SU-DHL-6 (cell line): ENCODE measurements around the gene C17orf78.

Experiments
- H2AFZ ChIP-seq: fragments of 200-600 bp; sonication (generic); 2 replicates; pipeline ENCODE4 v1.6.1; 2014; ENCODE audit warnings: low read depth, mild to moderate bottlenecking, moderate library complexity, mixed read lengths, antibody characterized with exemption, low read length; ENCODE audit not compliant: severe bottlenecking
- H3F3A ChIP-seq: fragments of 200-600 bp; shearing (Covaris generic); 2 replicates; pipeline ENCODE4 v1.6.0; 2016; ENCODE audit warnings: antibody characterized with exemption, mild to moderate bottlenecking; ENCODE audit not compliant: insufficient read depth
- H3K27ac ChIP-seq: fragments of 200-600 bp; sonication (generic); 2 replicates; pipeline ENCODE4 v1.5.1; 2016; ENCODE audit warnings: low read depth, mild to moderate bottlenecking, low read length, moderate library complexity, mixed read lengths
- H3K27me3 ChIP-seq: fragments of 200-600 bp; sonication (generic), shearing (Covaris generic); 2 replicates; pipeline ENCODE4 v1.6.0; 2014; ENCODE audit warnings: mild to moderate bottlenecking, low read length
- H3K36me3 ChIP-seq: fragments of 200-600 bp; sonication (generic); 2 replicates; pipeline ENCODE4 v1.6.1; 2014; ENCODE audit warnings: mild to moderate bottlenecking, low read length, mixed read lengths
- H3K4me2 ChIP-seq: fragments of 300-600, 200-600 bp; shearing (Covaris generic), sonication (generic); 2 replicates; pipeline ENCODE4 v1.6.0; 2014; ENCODE audit warnings: low read length, low read depth, mild to moderate bottlenecking; ENCODE audit not compliant: poor library complexity, severe bottlenecking
- H3K4me3 ChIP-seq: fragments of 200-600 bp; sonication (generic); 2 replicates; pipeline ENCODE4 v1.5.1; 2014; ENCODE audit warnings: antibody characterized with exemption, low read length, mild to moderate bottlenecking, mixed read lengths; ENCODE audit not compliant: insufficient read depth, poor library complexity, severe bottlenecking
- H3K79me2 ChIP-seq: fragments of 200-600 bp; sonication (generic); 2 replicates; pipeline ENCODE4 v1.6.1; 2014; ENCODE audit warnings: mild to moderate bottlenecking, low read length, moderate library complexity; ENCODE audit not compliant: insufficient read depth
- H3K9ac ChIP-seq: fragments of 200-600 bp; sonication (generic); 2 replicates; pipeline ENCODE4 v1.7.0; 2014; ENCODE audit warnings: mild to moderate bottlenecking, low read length
- H3K9me2 ChIP-seq: fragments of 200-600 bp; sonication (generic); replicated peaks from 2 replicates; pipeline ENCODE4 v1.6.1; 2014; ENCODE audit warnings: low read length; ENCODE audit not compliant: insufficient read depth
- H3K9me3 ChIP-seq: fragments of 200-600 bp; sonication (generic); 2 replicates; pipeline ENCODE4 v1.6.1; 2014; ENCODE audit warnings: low read length, mixed read lengths; ENCODE audit not compliant: insufficient read depth
- H4K20me1 ChIP-seq: fragments of 200-600 bp; sonication (generic); 2 replicates; pipeline ENCODE4 v1.6.1; 2014; ENCODE audit warnings: low read depth, mild to moderate bottlenecking, antibody characterized with exemption, low read length, moderate library complexity, mixed read lengths
- CTCF ChIP-seq: fragments of 200-600 bp; sonication (generic); IDR thresholded peaks from one replicate; pipeline ENCODE4 v1.5.1; 2017; ENCODE audit warnings: antibody characterized with exemption, mild to moderate bottlenecking, low read length, moderate library complexity; ENCODE audit not compliant: insufficient read depth, poor library complexity, severe bottlenecking
- EZH2phosphoT487 ChIP-seq: fragments of 200-600 bp; sonication (generic), shearing (Covaris generic); conservative IDR thresholded peaks from 2 replicates; pipeline ENCODE4 v1.6.1; 2018; ENCODE audit warnings: mild to moderate bottlenecking, antibody characterized with exemption, low read length, moderate library complexity, mixed read lengths

C17orf78 gene

GRCh38 chr17:37358830-37359681 lies 16.7 kb upstream of the C17orf78 start:
- Histone ChIP-seq H3F3A (peaks cover 6% of the 10 kb centered on the region), H3K4me2 (peak overlapping the region; percentile 80), H3K79me2 (peaks cover 48% of the 10 kb centered on the region), H4K20me1 (no peaks in the 10 kb centered on the region), H3K27ac (peak overlapping the region; percentile 64), H3K9me3 (no peaks in the 10 kb centered on the region), H3K36me3 (no peaks in the 10 kb centered on the region), H3K9ac (peak overlapping the region; percentile 93), H3K9me2 (no peaks in the 10 kb centered on the region), H3K4me3 (peak overlapping the region; percentile 85), H3K27me3 (no peaks in the 10 kb centered on the region), H2AFZ (peak overlapping the region; percentile 72)
- TF ChIP-seq CTCF (no peak), EZH2phosphoT487 (no peak)

- H3K4me2 ChIP-seq: peak overlapping the region; percentile 63
- peak overlapping the region; percentile 59 for H3K9ac ChIP-seq
- no peaks in the 10 kb centered on the region for H3K9me3 ChIP-seq
- H3K27ac ChIP-seq: peak overlapping the region; percentile 64
- H3F3A ChIP-seq: peaks cover 6% of the 10 kb centered on the region
- H3K36me3 ChIP-seq: no peaks in the 10 kb centered on the region
- no peak for TF ChIP-seq EZH2phosphoT487
- TF ChIP-seq CTCF: no peak
- H3K79me2 ChIP-seq: peaks cover 41% of the 10 kb centered on the region
- peak overlapping the region; percentile 72 for H2AFZ ChIP-seq
- no peaks in the 10 kb centered on the region for H3K27me3 ChIP-seq
- H3K9me2 ChIP-seq: no peaks in the 10 kb centered on the region
- H4K20me1 ChIP-seq: no peaks in the 10 kb centered on the region
- peak overlapping the region; percentile 44 for H3K4me3 ChIP-seq
These were observed 16.1 kb upstream of the C17orf78 start for GRCh38 chr17:37359682-37360188.

- Histone ChIP-seq H4K20me1 (no peaks in the 10 kb centered on the region), H2AFZ (no peak overlapping the region), H3K27ac (no peak overlapping the region), H3K79me2 (peaks cover 33% of the 10 kb centered on the region), H3K36me3 (no peaks in the 10 kb centered on the region), H3K9ac (no peak overlapping the region), H3K4me3 (no peak overlapping the region), H3K4me2 (no peak overlapping the region), H3K9me2 (no peaks in the 10 kb centered on the region), H3K9me3 (no peaks in the 10 kb centered on the region), H3F3A (peaks cover 6% of the 10 kb centered on the region), H3K27me3 (no peaks in the 10 kb centered on the region)
- TF ChIP-seq CTCF (no peak), EZH2phosphoT487 (no peak)
These were observed 15.2 kb upstream of the C17orf78 start for GRCh38 chr17:37360632-37361031.
